Measurements from ENCODE around the gene L2HGDH.

- TF ChIP-seq CTCF (conservative IDR thresholded peaks at IDR 0.05) (no peak), EZH2 (IDR thresholded peaks at IDR 0.05; ENCODE audit: low read depth) (no peak)
Measured at GRCh38 chr14:50231475-50232275, 80.4 kb downstream of the L2HGDH start, which contains the start of gene SOS2.

All from PC-9 (cell line).